ENCODE data around the gene ZNF280C. TPM values are rescaled to one million over a fixed set of nuclear protein-coding genes. Genes with fewer than 3 reads are reported as not detected.
A peak's percentile ranks its signal among the peaks of the same experiment; 100 is the strongest.

Gene ZNF280C
- 1 to 10 TPM; 3.6 to 7.0 (median 4.5) TPM for total RNA-seq
- 5.6 TPM for total RNA-seq (2013)
- 7.3 to 15.1 (median 11.4) reads per million in 29 experiments for total RNA-seq

GRCh38 chrX:130268449-130269170 lies at the start of gene ZNF280C:
TSS of gene ZNF280C (minus strand) at chrX:130268899. CDS start at chrX:130260449, 8,450 bp downstream.
- Histone ChIP-seq H3K4me3 (ENCODE audit: control insufficient read depth in 1 of 2, extremely low read depth in 1 of 2, low read length in 1 of 2) (peak within 1 kb of the TSS; percentile 74 to 75), H3K36me3 (ENCODE audit: control insufficient read depth in 2 of 2, extremely low read depth in 1 of 2, insufficient read depth in 1 of 2, low read length in 1 of 2) (no peaks in the 10 kb centered on the region), H3K27ac (ENCODE audit: low read length) (peak within 1 kb of the TSS; percentile 55), H3K9me3 (no peaks in the 10 kb centered on the region), H3K27me3 (replicated peaks in 1 of 2; ENCODE audit: control insufficient read depth in 2 of 2, extremely low read depth in 1 of 2, insufficient read depth in 2 of 2, low read length in 1 of 2) (no peaks in the 10 kb centered on the region), H3K4me1 (ENCODE audit: control insufficient read depth in 1 of 2, extremely low read depth in 1 of 2, insufficient read depth in 2 of 2, low read length in 2 of 2) (peaks cover 0 to 4% of the 10 kb centered on the region in 2 experiments)
- Mint-ChIP-seq H3K27ac (peak within 1 kb of the TSS; percentile 71 to 82), H3K4me3 (peak within 1 kb of the TSS; percentile 79 to 87 (median 86)), H3K36me3 (no peaks in the 10 kb centered on the region), H3K27me3 (peaks cover 0 to 3% of the 10 kb centered on the region in 2 donors), H3K9me3 (peaks cover 0 to 3% (median 0%) of the 10 kb centered on the region in 3 donors), H3K4me1 (peaks cover 0 to 22% (median 11%) of the 10 kb centered on the region in 3 donors)
- 0% methylated on average over 27 of the region's 59 CpGs for WGBS (ENCODE audit: insufficient coverage)
- peak; percentile 76 to 92 (median 88) for DNase-seq
- ChIA-PET CTCF (interaction anchor here in 1 of 2 donors (0.6 kb wide), 1 partner anchor 84 kb away, joined by 6 read pairs; no protein-coding TSS in a partner anchor), POLR2A (interaction anchor here in 1 of 2 donors (0.5 kb wide), 1 partner anchor 626 kb away, joined by 5 read pairs; no protein-coding TSS in a partner anchor)
- ATAC-seq (replicated peaks in 1 of 4) = peak; percentile 95 to 97 (median 96)

- ChIA-PET POLR2A (no interaction called here), CTCF (no interaction called here)
- 100% methylated on average over 2 of the region's 5 CpGs for WGBS (ENCODE audit: insufficient coverage)
- Mint-ChIP-seq H3K27me3 (peaks cover 2 to 3% of the 10 kb centered on the region in 2 donors), H3K27ac (no peak overlapping the region), H3K4me1 (no peaks in the 10 kb centered on the region), H3K4me3 (no peak overlapping the region), H3K36me3 (no peaks in the 10 kb centered on the region), H3K9me3 (peaks cover 0 to 3% (median 0%) of the 10 kb centered on the region in 3 donors)
- ATAC-seq (replicated peaks in 1 of 4) = no peak
- Histone ChIP-seq H3K27me3 (replicated peaks in 1 of 2; ENCODE audit: control insufficient read depth in 2 of 2, extremely low read depth in 1 of 2, insufficient read depth in 2 of 2, low read length in 1 of 2) (no peaks in the 10 kb centered on the region), H3K27ac (ENCODE audit: low read length) (no peak overlapping the region), H3K9me3 (no peaks in the 10 kb centered on the region), H3K4me3 (ENCODE audit: control insufficient read depth in 1 of 2, extremely low read depth in 1 of 2, low read length in 1 of 2) (no peak overlapping the region), H3K36me3 (ENCODE audit: control insufficient read depth in 2 of 2, extremely low read depth in 1 of 2, insufficient read depth in 1 of 2, low read length in 1 of 2) (no peaks in the 10 kb centered on the region), H3K4me1 (ENCODE audit: control insufficient read depth in 1 of 2, extremely low read depth in 1 of 2, insufficient read depth in 2 of 2, low read length in 2 of 2) (no peaks in the 10 kb centered on the region)
- no peak for DNase-seq
Observed at GRCh38 chrX:130304587-130305368, 36.1 kb upstream of the ZNF280C start.

- H3K4me1 ChIP-seq (ENCODE audit: control insufficient read depth in 1 of 2, extremely low read depth in 1 of 2, insufficient read depth in 2 of 2, low read length in 2 of 2) = no peaks in the 10 kb centered on the region
- POLR2A ChIA-PET = no interaction called here
- no peaks in the 10 kb centered on the region for H3K9me3 ChIP-seq
- WGBS (ENCODE audit: insufficient coverage) = no CpG with 5 or more reads among the region's 1 CpG
- DNase-seq = no peak
- H3K9me3 Mint-ChIP-seq = peaks cover 0 to 3% (median 0%) of the 10 kb centered on the region in 3 donors
- H3K27ac ChIP-seq (ENCODE audit: low read length) = no peak overlapping the region
- H3K36me3 Mint-ChIP-seq = no peaks in the 10 kb centered on the region
- peaks cover 0 to 2% of the 10 kb centered on the region in 2 experiments for H3K27me3 ChIP-seq (replicated peaks in 1 of 2; ENCODE audit: control insufficient read depth in 2 of 2, extremely low read depth in 1 of 2, insufficient read depth in 2 of 2, low read length in 1 of 2)
- peaks cover 2 to 8% of the 10 kb centered on the region in 2 donors for H3K27me3 Mint-ChIP-seq
- CTCF ChIA-PET = no interaction called here
- H3K36me3 ChIP-seq (ENCODE audit: control insufficient read depth in 2 of 2, extremely low read depth in 1 of 2, insufficient read depth in 1 of 2, low read length in 1 of 2) = no peaks in the 10 kb centered on the region
- no peak overlapping the region for H3K4me3 Mint-ChIP-seq
- no peaks in the 10 kb centered on the region for H3K4me1 Mint-ChIP-seq
- no peak overlapping the region for H3K27ac Mint-ChIP-seq
- H3K4me3 ChIP-seq (ENCODE audit: control insufficient read depth in 1 of 2, extremely low read depth in 1 of 2, low read length in 1 of 2) = no peak overlapping the region
- no peak for ATAC-seq (replicated peaks in 1 of 4)
Observed at GRCh38 chrX:130301977-130302376, 33.3 kb upstream of the ZNF280C start.

- no peak for ATAC-seq (replicated peaks in 1 of 4)
- POLR2A ChIA-PET = no interaction called here
Observed at GRCh38 chrX:130301405-130301804, 32.7 kb upstream of the ZNF280C start.

GRCh38 chrX:130300010-130300282 lies 31.2 kb upstream of the ZNF280C start:
- ChIA-PET POLR2A (no interaction called here), CTCF (no interaction called here)
- Histone ChIP-seq H3K4me1 (ENCODE audit: control insufficient read depth in 1 of 2, extremely low read depth in 1 of 2, insufficient read depth in 2 of 2, low read length in 2 of 2) (no peaks in the 10 kb centered on the region), H3K4me3 (ENCODE audit: control insufficient read depth in 1 of 2, extremely low read depth in 1 of 2, low read length in 1 of 2) (no peak overlapping the region), H3K36me3 (ENCODE audit: control insufficient read depth in 2 of 2, extremely low read depth in 1 of 2, insufficient read depth in 1 of 2, low read length in 1 of 2) (no peaks in the 10 kb centered on the region), H3K27me3 (replicated peaks in 1 of 2; ENCODE audit: control insufficient read depth in 2 of 2, extremely low read depth in 1 of 2, insufficient read depth in 2 of 2, low read length in 1 of 2) (peaks cover 0 to 2% of the 10 kb centered on the region in 2 experiments), H3K9me3 (no peaks in the 10 kb centered on the region), H3K27ac (ENCODE audit: low read length) (no peak overlapping the region)
- H3K4me3 Mint-ChIP-seq = no peak overlapping the region
- no CpG with 5 or more reads among the region's 2 CpGs for WGBS (ENCODE audit: insufficient coverage)
- no peaks in the 10 kb centered on the region for H3K4me1 Mint-ChIP-seq
- H3K36me3 Mint-ChIP-seq = no peaks in the 10 kb centered on the region
- H3K27me3 Mint-ChIP-seq = peaks cover 2 to 13% of the 10 kb centered on the region in 2 donors
- peaks cover 0 to 3% (median 0%) of the 10 kb centered on the region in 3 donors for H3K9me3 Mint-ChIP-seq
- H3K27ac Mint-ChIP-seq = no peak overlapping the region
- ATAC-seq (replicated peaks in 1 of 4) (no peak), DNase-seq (no peak)

More at GRCh38 chrX:130301405-130301804, 32.7 kb upstream of the ZNF280C start:
- no peaks in the 10 kb centered on the region for H3K36me3 ChIP-seq (ENCODE audit: control insufficient read depth in 2 of 2, extremely low read depth in 1 of 2, insufficient read depth in 1 of 2, low read length in 1 of 2)
- H3K4me3 ChIP-seq (ENCODE audit: control insufficient read depth in 1 of 2, extremely low read depth in 1 of 2, low read length in 1 of 2) = no peak overlapping the region
- no peak overlapping the region for H3K27ac ChIP-seq (ENCODE audit: low read length)
- H3K4me1 ChIP-seq (ENCODE audit: control insufficient read depth in 1 of 2, extremely low read depth in 1 of 2, insufficient read depth in 2 of 2, low read length in 2 of 2) = no peaks in the 10 kb centered on the region
- H3K9me3 Mint-ChIP-seq = peaks cover 0 to 3% (median 0%) of the 10 kb centered on the region in 3 donors
- H3K4me3 Mint-ChIP-seq = no peak overlapping the region
- peaks cover 2 to 13% of the 10 kb centered on the region in 2 donors for H3K27me3 Mint-ChIP-seq
- no peaks in the 10 kb centered on the region for H3K9me3 ChIP-seq
- CTCF ChIA-PET = no interaction called here
- H3K27me3 ChIP-seq (replicated peaks in 1 of 2; ENCODE audit: control insufficient read depth in 2 of 2, extremely low read depth in 1 of 2, insufficient read depth in 2 of 2, low read length in 1 of 2) = peaks cover 0 to 2% of the 10 kb centered on the region in 2 experiments
- no peaks in the 10 kb centered on the region for H3K36me3 Mint-ChIP-seq
- H3K27ac Mint-ChIP-seq = no peak overlapping the region
- no CpG with 5 or more reads among the region's 1 CpG for whole genome bisulfite sequencing (ENCODE audit: insufficient coverage)
- DNase-seq = no peak
- H3K4me1 Mint-ChIP-seq = no peaks in the 10 kb centered on the region

- CTCF ChIA-PET = no interaction called here
Observed at GRCh38 chrX:130299279-130300009, 30.7 kb upstream of the ZNF280C start.

More at GRCh38 chrX:130299279-130300009, 30.7 kb upstream of the ZNF280C start:
- Mint-ChIP-seq H3K27ac (no peak overlapping the region), H3K27me3 (peaks cover 2 to 13% of the 10 kb centered on the region in 2 donors), H3K9me3 (peaks cover 0 to 3% (median 0%) of the 10 kb centered on the region in 3 donors), H3K36me3 (no peaks in the 10 kb centered on the region), H3K4me3 (no peak overlapping the region), H3K4me1 (no peaks in the 10 kb centered on the region)
- Histone ChIP-seq H3K4me3 (ENCODE audit: control insufficient read depth in 1 of 2, extremely low read depth in 1 of 2, low read length in 1 of 2) (no peak overlapping the region), H3K27me3 (replicated peaks in 1 of 2; ENCODE audit: control insufficient read depth in 2 of 2, extremely low read depth in 1 of 2, insufficient read depth in 2 of 2, low read length in 1 of 2) (peaks cover 0 to 2% of the 10 kb centered on the region in 2 experiments), H3K9me3 (no peaks in the 10 kb centered on the region), H3K36me3 (ENCODE audit: control insufficient read depth in 2 of 2, extremely low read depth in 1 of 2, insufficient read depth in 1 of 2, low read length in 1 of 2) (no peaks in the 10 kb centered on the region), H3K4me1 (ENCODE audit: control insufficient read depth in 1 of 2, extremely low read depth in 1 of 2, insufficient read depth in 2 of 2, low read length in 2 of 2) (no peaks in the 10 kb centered on the region), H3K27ac (ENCODE audit: low read length) (no peak overlapping the region)
- no peak for DNase-seq
- 92% methylated on average over 9 of the region's 19 CpGs for WGBS (ENCODE audit: insufficient coverage)
- ATAC-seq (replicated peaks in 1 of 4) = no peak
- POLR2A ChIA-PET = no interaction called here

Data from T-cell (primary cell).